PC-9 (cell line): Measurements from ENCODE around the gene GABPB2. TPM values are rescaled to one million over a fixed set of nuclear protein-coding genes. Genes with fewer than 3 reads are reported as not detected.

Experiments
- BruUV-seq: library from RNA; stranded (reverse); fragments of 400-500 nt; replicated peaks from 2 replicates; lab custom pipeline; 2021; lab: Mats Ljungman, UMichigan
- CTCF ChIA-PET: fragments of 300-600 bp; sonication (Branson Sonifier 250); formaldehyde crosslinking; loops from one replicate; lab custom pipeline; 2022; ENCODE audit warnings: antibody characterized with exemption; lab: Charles Lee
- POLR2A ChIA-PET: fragments of 300-600 bp; sonication (Branson Sonifier 250); formaldehyde crosslinking; loops from one replicate; lab custom pipeline; 2022; ENCODE audit warnings: antibody characterized with exemption; ENCODE audit not compliant: unreplicated experiment; lab: Charles Lee
- DNase-seq, 2 experiments: peaks; one replicate each; pipeline versions ENCODE4 v3.0.0 to v3.0.0-alpha.2; 2015 to 2022; ENCODE audit warnings: mixed read lengths in 1 of 2
- H2AFZ ChIP-seq: fragments of 200-600 bp; sonication (generic); 2 replicates; pipeline ENCODE4 v1.8.1; 2017; ENCODE audit warnings: antibody characterized with exemption
- H3F3A ChIP-seq: fragments of 200-600 bp; sonication (generic); 2 replicates; pipeline ENCODE4 v1.8.1; 2017; ENCODE audit warnings: antibody characterized with exemption, mild to moderate bottlenecking, low read depth; ENCODE audit not compliant: insufficient read depth
- H3K27ac ChIP-seq: fragments of 200-600 bp; sonication (generic); 2 replicates; pipeline ENCODE4 v1.6.1; 2016; ENCODE audit warnings: mixed run types
- H3K27me3 ChIP-seq: fragments of 200-600 bp; sonication (generic); 2 replicates; pipeline ENCODE4 v1.6.1; 2016; ENCODE audit warnings: low read depth, mixed run types; ENCODE audit not compliant: insufficient read depth
- H3K36me3 ChIP-seq: fragments of 200-600 bp; sonication (generic); 2 replicates; pipeline ENCODE4 v1.6.1; 2016; ENCODE audit warnings: low read depth, mixed run types
- H3K4me1 ChIP-seq: fragments of 200-600 bp; sonication (generic); replicated peaks from 2 replicates; pipeline ENCODE4 v1.6.1; 2016; ENCODE audit warnings: mixed run types; ENCODE audit not compliant: insufficient read depth
- H3K4me2 ChIP-seq: fragments of 200-600 bp; sonication (generic); 2 replicates; pipeline ENCODE4 v1.6.1; 2017; ENCODE audit warnings: mixed run types
- H3K4me3 ChIP-seq: fragments of 200-600 bp; sonication (generic); 2 replicates; pipeline ENCODE4 v1.6.1; 2016; ENCODE audit warnings: mixed run types
- H3K79me2 ChIP-seq: fragments of 200-600 bp; sonication (generic); 2 replicates; pipeline ENCODE4 v1.6.1; 2017; ENCODE audit warnings: low read depth, mixed run types
- H3K9me2 ChIP-seq: fragments of 200-600 bp; sonication (generic); 2 replicates; pipeline ENCODE4 v1.8.1; 2017; ENCODE audit warnings: mild to moderate bottlenecking; ENCODE audit not compliant: insufficient read depth
- H3K9me3 ChIP-seq: fragments of 200-600 bp; sonication (generic); 2 replicates; pipeline ENCODE4 v1.8.1; 2016; ENCODE audit warnings: low read depth; ENCODE audit not compliant: insufficient read depth
- H4K20me1 ChIP-seq: fragments of 200-600 bp; sonication (generic); 2 replicates; pipeline ENCODE4 v1.8.1; 2017; ENCODE audit not compliant: insufficient read depth
- CTCF ChIP-seq: fragments of 200-600 bp; sonication (generic); conservative IDR thresholded peaks from 2 replicates; pipeline ENCODE4 v1.6.1; 2017; ENCODE audit warnings: mixed run types, antibody characterized with exemption, mild to moderate bottlenecking, moderate library complexity
- EZH2 ChIP-seq: fragments of 200-600 bp; sonication (generic); IDR thresholded peaks from 2 replicates; pipeline ENCODE4 v1.8.0; 2017; ENCODE audit warnings: antibody characterized with exemption, low read depth
- intact Hi-C: fragments of 100-400 bp; cut with micrococcal nuclease; formaldehyde crosslinking; loops from one replicate; pipeline ENCODE4 v1.10.0; 2022; ENCODE audit not compliant: unreplicated experiment
- total RNA-seq: library from RNA; stranded (reverse); gene quantifications from 2 replicates; pipeline ENCODE4 v1.2.3, GENCODE V29; 2021

Gene GABPB2
- total RNA-seq, 1 experiment from 2014 or later, result 6.6 TPM

GRCh38 chr1:151032164-151032563, 38.4 kb upstream of the GABPB2 start:
- BruUV-seq, result no TSS peak
- Histone ChIP-seq H3K27me3 (no peaks in the 10 kb centered on the region), H3K9me2 (no peaks in the 10 kb centered on the region), H3K4me3 (no peak overlapping the region), H3K4me2 (no peak overlapping the region), H3K4me1 (peaks cover 11% of the 10 kb centered on the region), H4K20me1 (no peaks in the 10 kb centered on the region), H3F3A (no peaks in the 10 kb centered on the region), H2AFZ (no peak overlapping the region), H3K27ac (no peak overlapping the region), H3K9me3 (no peaks in the 10 kb centered on the region), H3K36me3 (peaks cover 6% of the 10 kb centered on the region; the same call in 1 of the 2 replicates), H3K79me2 (no peaks in the 10 kb centered on the region)
- POLR2A ChIA-PET, result interaction anchor here (0.6 kb wide), 1 partner anchor 12 kb away, joined by 7 read pairs; no protein-coding TSS in a partner anchor
- CTCF ChIA-PET, result no interaction called here
- DNase-seq, result no peak
- intact Hi-C loops, result no loop called here
- TF ChIP-seq CTCF (no peak), EZH2 (no peak)

GRCh38 chr1:151035167-151035566, 35.4 kb upstream of the GABPB2 start:
- ChIA-PET CTCF (interaction anchor here (0.5 kb wide), 1 partner anchor 311 kb away, joined by 4 read pairs; no protein-coding TSS in a partner anchor), POLR2A (interaction anchor here (0.6 kb wide), 1 partner anchor 247 kb away, joined by 3 read pairs; no protein-coding TSS in a partner anchor)
- Histone ChIP-seq H3K36me3 (no peaks in the 10 kb centered on the region; the same call in 1 of the 2 replicates), H3K4me1 (peaks cover 12% of the 10 kb centered on the region), H3K9me2 (no peaks in the 10 kb centered on the region), H3K79me2 (no peaks in the 10 kb centered on the region), H3K27me3 (no peaks in the 10 kb centered on the region), H3K9me3 (no peaks in the 10 kb centered on the region), H4K20me1 (no peaks in the 10 kb centered on the region), H3K4me3 (no peak overlapping the region), H2AFZ (no peak overlapping the region), H3F3A (no peaks in the 10 kb centered on the region), H3K4me2 (no peak overlapping the region), H3K27ac (no peak overlapping the region)
- no peak for TF ChIP-seq CTCF
- TF ChIP-seq EZH2, result no peak
- DNase-seq, result no peak
- intact Hi-C loops, result no loop called here
- BruUV-seq, result no TSS peak

GRCh38 chr1:151036356-151036755, 34.2 kb upstream of the GABPB2 start, which contains the start of gene BNIPL:
Gene BNIPL, plus strand, starts transcription at chr1:151036586. Its CDS starts 140 bp downstream, at chr1:151036726.
- Histone ChIP-seq H3K9me2 (no peaks in the 10 kb centered on the region), H3F3A (no peaks in the 10 kb centered on the region), H3K4me1 (peaks cover 12% of the 10 kb centered on the region), H3K27ac (no peak within 1 kb of the TSS), H3K27me3 (no peaks in the 10 kb centered on the region), H2AFZ (no peak within 1 kb of the TSS), H4K20me1 (no peaks in the 10 kb centered on the region), H3K4me3 (no peak within 1 kb of the TSS), H3K36me3 (no peaks in the 10 kb centered on the region), H3K79me2 (no peaks in the 10 kb centered on the region), H3K4me2 (peak within 1 kb of the TSS; percentile 24), H3K9me3 (no peaks in the 10 kb centered on the region)
- intact Hi-C loops, result no loop called here
- TF ChIP-seq CTCF (no peak), EZH2 (no peak)
- peak; percentile 41 to 53 for DNase-seq
- CTCF ChIA-PET, result interaction anchor here (1.2 kb wide), 1 partner anchor 215 kb away, joined by 4 read pairs; no protein-coding TSS in a partner anchor
- no TSS peak for BruUV-seq
- POLR2A ChIA-PET, result interaction anchor here (0.6 to 0.7 kb wide), 4 partner anchors 20 to 139 kb away, joined by 3 to 5 read pairs (median 4); partner anchors contain the start of gene MINDY1
